Measurements from ENCODE around the gene ATP11A. TPM values are rescaled to one million over a fixed set of nuclear protein-coding genes. Genes with fewer than 3 reads are reported as not detected.

Gene ATP11A
- total RNA-seq, 2 donors from 2014 or later, result 15.2 to 38.4 TPM

- peak overlapping the region; percentile 32 for H3K4me3 ChIP-seq
- TF ChIP-seq, protein P1, sequence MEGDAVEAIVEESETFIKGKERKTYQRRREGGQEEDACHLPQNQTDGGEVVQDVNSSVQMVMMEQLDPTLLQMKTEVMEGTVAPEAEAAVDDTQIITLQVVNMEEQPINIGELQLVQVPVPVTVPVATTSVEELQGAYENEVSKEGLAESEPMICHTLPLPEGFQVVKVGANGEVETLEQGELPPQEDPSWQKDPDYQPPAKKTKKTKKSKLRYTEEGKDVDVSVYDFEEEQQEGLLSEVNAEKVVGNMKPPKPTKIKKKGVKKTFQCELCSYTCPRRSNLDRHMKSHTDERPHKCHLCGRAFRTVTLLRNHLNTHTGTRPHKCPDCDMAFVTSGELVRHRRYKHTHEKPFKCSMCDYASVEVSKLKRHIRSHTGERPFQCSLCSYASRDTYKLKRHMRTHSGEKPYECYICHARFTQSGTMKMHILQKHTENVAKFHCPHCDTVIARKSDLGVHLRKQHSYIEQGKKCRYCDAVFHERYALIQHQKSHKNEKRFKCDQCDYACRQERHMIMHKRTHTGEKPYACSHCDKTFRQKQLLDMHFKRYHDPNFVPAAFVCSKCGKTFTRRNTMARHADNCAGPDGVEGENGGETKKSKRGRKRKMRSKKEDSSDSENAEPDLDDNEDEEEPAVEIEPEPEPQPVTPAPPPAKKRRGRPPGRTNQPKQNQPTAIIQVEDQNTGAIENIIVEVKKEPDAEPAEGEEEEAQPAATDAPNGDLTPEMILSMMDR (IDR thresholded peaks at IDR 0.05), result no peak
- ATAC-seq (ENCODE audit: insufficient number of reproducible peaks, low FRiP score, low read depth), result no peak
These were observed 196.0 kb downstream of the ATP11A start for GRCh38 chr13:112885782-112886268.

GRCh38 chr13:112887151-112887550, 197.3 kb downstream of the ATP11A start:
- no peak for ATAC-seq (ENCODE audit: insufficient number of reproducible peaks, low FRiP score, low read depth)
- H3K9me3 ChIP-seq, result no peaks in the 10 kb centered on the region
- TF ChIP-seq, protein P1 (IDR thresholded peaks at IDR 0.05), result no peak

More at GRCh38 chr13:112885782-112886268, 196.0 kb downstream of the ATP11A start:
- H3K27ac ChIP-seq, result no peak overlapping the region
- H3K36me3 ChIP-seq, result peaks cover 5% of the 10 kb centered on the region
- peaks cover 4 to 7% of the 10 kb centered on the region in 2 donors for H3K4me1 ChIP-seq (ENCODE audit: control insufficient read depth in 1 of 2, low read depth in 2 of 2)
- DNase-seq (ENCODE audit: low spot score), result no peak
- no peaks in the 10 kb centered on the region for H3K9me3 ChIP-seq
- H3K27me3 ChIP-seq (replicated peaks; ENCODE audit: insufficient read depth), result no peaks in the 10 kb centered on the region

DNA sequence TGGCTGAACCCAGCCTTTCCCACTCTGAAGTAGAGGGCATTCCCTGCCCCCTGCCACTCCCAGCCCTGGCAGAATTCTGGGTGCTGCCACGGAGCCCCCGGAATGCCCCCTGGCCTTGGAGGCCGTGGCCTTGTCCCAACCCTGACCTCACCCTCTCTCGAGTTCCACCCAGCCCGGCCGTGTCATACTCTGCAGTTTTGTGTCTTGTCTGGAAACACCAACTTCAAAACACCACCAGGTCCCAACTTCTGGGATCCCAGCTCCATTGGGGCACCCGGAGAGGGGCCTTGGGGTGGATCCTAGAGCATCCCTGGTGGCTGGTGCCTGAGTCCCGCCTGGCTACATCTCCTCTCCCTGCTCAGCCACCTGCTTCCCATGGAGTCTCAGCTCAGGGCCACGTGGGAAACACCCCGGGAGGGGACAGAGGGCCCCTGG, 197.7 kb downstream of the ATP11A start:
- DNase-seq (ENCODE audit: low spot score) (no peak), ATAC-seq (ENCODE audit: insufficient number of reproducible peaks, low FRiP score, low read depth) (no peak)
- no peaks in the 10 kb centered on the region for H3K27me3 ChIP-seq (replicated peaks; ENCODE audit: insufficient read depth)
- TF ChIP-seq, protein P1 (IDR thresholded peaks at IDR 0.05), result no peak
- H3K9me3 ChIP-seq, result no peaks in the 10 kb centered on the region
- H3K4me1 ChIP-seq (ENCODE audit: control insufficient read depth in 1 of 2, low read depth in 2 of 2), result peaks cover 4 to 7% of the 10 kb centered on the region in 2 donors
- no peak overlapping the region for H3K27ac ChIP-seq
- no peaks in the 10 kb centered on the region for H3K36me3 ChIP-seq
- H3K4me3 ChIP-seq, result no peak overlapping the region

More at GRCh38 chr13:112887151-112887550, 197.3 kb downstream of the ATP11A start:
- no peak for DNase-seq (ENCODE audit: low spot score)
- H3K27ac ChIP-seq, result no peak overlapping the region
- no peak overlapping the region for H3K4me3 ChIP-seq
- peaks cover 4 to 7% of the 10 kb centered on the region in 2 donors for H3K4me1 ChIP-seq (ENCODE audit: control insufficient read depth in 1 of 2, low read depth in 2 of 2)
- no peaks in the 10 kb centered on the region for H3K27me3 ChIP-seq (replicated peaks; ENCODE audit: insufficient read depth)
- H3K36me3 ChIP-seq, result peaks cover 2% of the 10 kb centered on the region

- Histone ChIP-seq H3K9me3 (no peaks in the 10 kb centered on the region), H3K36me3 (no peaks in the 10 kb centered on the region), H3K4me3 (no peak overlapping the region), H3K27ac (no peak overlapping the region), H3K4me1 (ENCODE audit: control insufficient read depth in 1 of 2, low read depth in 2 of 2) (peaks cover 4 to 12% of the 10 kb centered on the region in 2 donors), H3K27me3 (replicated peaks; ENCODE audit: insufficient read depth) (no peaks in the 10 kb centered on the region)
- ATAC-seq (ENCODE audit: insufficient number of reproducible peaks, low FRiP score, low read depth) (no peak), DNase-seq (ENCODE audit: low spot score) (no peak)
- TF ChIP-seq, protein P1 (IDR thresholded peaks at IDR 0.05), result no peak
These were observed 198.6 kb downstream of the ATP11A start for GRCh38 chr13:112888238-112889111.

Data from thoracic aorta (tissue), 2 donors.